Keratinocyte (primary cell): ENCODE measurements around the gene VPS50. TPM values are rescaled to one million over a fixed set of nuclear protein-coding genes. Genes with fewer than 3 reads are reported as not detected.
"Not testable (repeated sequence)": the region's sequence is repeated elsewhere in the genome, so short reads cannot be mapped to it uniquely, and the experiment has no call there.

Experiments used
- DNase-seq: peaks from one replicate; pipeline ENCODE4 v3.0.0-alpha.2; 2011; ENCODE audit warnings: low read depth, missing footprints, low spot score
- FAIRE-seq: peaks from 2 replicates; lab custom pipeline; 2011; peaks lifted over from hg19 to GRCh38; lab: Jason Lieb, UNC
- H2AFZ ChIP-seq: 2 replicates; pipeline ENCODE4 v1.6.0; 2012; ENCODE audit warnings: low read length, control low read depth, inconsistent platforms; ENCODE audit not compliant: control insufficient read depth
- H3K27ac ChIP-seq: 2 replicates; pipeline ENCODE4 v1.5.1; 2011; ENCODE audit warnings: low read length; ENCODE audit not compliant: control insufficient read depth, insufficient read depth
- H3K27me3 ChIP-seq: 3 replicates; pipeline ENCODE4 v1.6.0; 2011; ENCODE audit warnings: low read length; ENCODE audit not compliant: control insufficient read depth, insufficient read depth; ENCODE audit errors: extremely low read depth
- H3K36me3 ChIP-seq, 2 experiments: 2 replicates in 1 of 2; 3 replicates in 1 of 2; pipeline ENCODE4 v1.5.1; 2011; ENCODE audit warnings: low read length in 2 of 2, mild to moderate bottlenecking in 1 of 2; ENCODE audit not compliant: control insufficient read depth in 2 of 2, insufficient read depth in 2 of 2; ENCODE audit errors: extremely low read depth in 1 of 2
- H3K4me1 ChIP-seq: 3 replicates; pipeline ENCODE4 v1.5.1; 2011; ENCODE audit warnings: low read length; ENCODE audit not compliant: control insufficient read depth, insufficient read depth; ENCODE audit errors: extremely low read depth
- H3K4me2 ChIP-seq: 3 replicates; pipeline ENCODE4 v1.6.0; 2011; ENCODE audit warnings: low read depth, low read length; ENCODE audit not compliant: control insufficient read depth, insufficient read depth; ENCODE audit errors: extremely low read depth
- H3K4me3 ChIP-seq, 3 experiments: fragments of 200-600 bp in 1 of 3; sonication (generic) in 1 of 3; 2 replicates in 2 of 3; 3 replicates in 1 of 3; pipeline ENCODE4 v1.5.1; 2011 to 2016; ENCODE audit warnings: low read length in 3 of 3, mild to moderate bottlenecking in 3 of 3, control low read depth in 2 of 3, inconsistent platforms in 1 of 3, low read depth in 1 of 3, mixed read lengths in 1 of 3, mixed run types in 1 of 3, moderate library complexity in 1 of 3; ENCODE audit not compliant: control insufficient read depth in 2 of 3, insufficient read depth in 2 of 3; ENCODE audit errors: extremely low read depth in 1 of 3
- H3K79me2 ChIP-seq: 2 replicates; pipeline ENCODE4 v1.6.0; 2012; ENCODE audit warnings: low read length; ENCODE audit not compliant: control insufficient read depth, insufficient read depth
- H3K9ac ChIP-seq: 3 replicates; pipeline ENCODE4 v1.6.0; 2011; ENCODE audit warnings: low read length; ENCODE audit not compliant: control insufficient read depth, insufficient read depth; ENCODE audit errors: extremely low read depth
- H3K9me1 ChIP-seq: 3 replicates; pipeline ENCODE4 v1.6.0; 2011; ENCODE audit warnings: low read length; ENCODE audit not compliant: control insufficient read depth, insufficient read depth; ENCODE audit errors: extremely low read depth
- H3K9me3 ChIP-seq: 2 replicates; pipeline ENCODE4 v1.5.1; 2012; ENCODE audit warnings: low read depth, low read length; ENCODE audit not compliant: control insufficient read depth
- H4K20me1 ChIP-seq: 3 replicates; pipeline ENCODE4 v1.6.0; 2011; ENCODE audit warnings: low read length; ENCODE audit not compliant: control insufficient read depth, insufficient read depth; ENCODE audit errors: extremely low read depth
- EZH2 ChIP-seq: IDR thresholded peaks from one replicate; pipeline ENCODE4 v1.6.1; 2012; ENCODE audit warnings: inconsistent platforms, mild to moderate bottlenecking, low read length, moderate library complexity
- dilution Hi-C: fragments of 300-500 bp; cut with MboI; formaldehyde crosslinking; loops from one replicate; pipeline ENCODE4 v1.7.0; 2020; ENCODE audit warnings: low sequenced_read_pairs; ENCODE audit not compliant: extremely low pct_ligation_motif_present
- polyA plus RNA-seq, 5 experiments: library from polyadenylated mRNA; depleted of rRNA in 3 of 5; stranded (reverse) in 3 of 5; stranded (forward) in 1 of 5; unstranded in 1 of 5; fragments of >200 nt; gene quantifications; 1 replicate in 1 of 5; 2 replicates in 3 of 5; 3 replicates in 1 of 5; pipeline versions ENCODE4 v1.2.1 to v1.2.3, GENCODE V29; 2011 to 2012; ENCODE audit warnings: missing spikeins in 2 of 5, low read depth in 1 of 5, low replicate concordance in 1 of 5
- TF ChIP-seq, protein P1 (sequence below), 3 experiments: IDR thresholded peaks in 1 of 3; conservative IDR thresholded peaks in 1 of 3; optimal IDR thresholded peaks in 1 of 3; 2 replicates in 2 of 3; 3 replicates in 1 of 3; pipeline versions ENCODE3 to v1.5.1; 2011; ENCODE audit warnings: low read length in 3 of 3, mild to moderate bottlenecking in 3 of 3, moderate library complexity in 2 of 3, control low read depth in 1 of 3, inconsistent platforms in 1 of 3; ENCODE audit not compliant: insufficient read depth in 2 of 3; ENCODE audit errors: extremely low read depth in 1 of 3

VPS50 gene
- polyA plus RNA-seq, 1 donor (not counting 4 experiments of a cell fraction or from before 2014, with no cell fraction given): 17.0 TPM

DNA sequence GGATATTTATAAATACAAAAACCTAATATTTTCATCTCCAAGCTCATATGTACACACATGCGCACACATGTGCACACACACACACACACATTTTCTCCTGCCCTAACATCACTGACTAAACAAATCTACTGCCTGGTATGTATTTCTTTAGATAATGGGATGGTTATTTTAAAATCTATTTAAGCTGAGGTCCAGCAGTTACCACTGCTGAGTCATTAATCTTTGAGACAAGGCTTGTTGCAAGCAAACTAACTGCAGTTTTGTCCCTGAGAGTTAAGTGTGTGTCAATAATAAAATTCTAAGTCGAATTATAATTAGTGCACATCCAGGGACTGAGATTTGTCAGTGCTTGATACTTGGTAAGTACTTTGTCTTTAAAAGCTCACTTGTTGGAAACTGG, 135.1 kb downstream of the VPS50 start:
- TF ChIP-seq, protein P1, sequence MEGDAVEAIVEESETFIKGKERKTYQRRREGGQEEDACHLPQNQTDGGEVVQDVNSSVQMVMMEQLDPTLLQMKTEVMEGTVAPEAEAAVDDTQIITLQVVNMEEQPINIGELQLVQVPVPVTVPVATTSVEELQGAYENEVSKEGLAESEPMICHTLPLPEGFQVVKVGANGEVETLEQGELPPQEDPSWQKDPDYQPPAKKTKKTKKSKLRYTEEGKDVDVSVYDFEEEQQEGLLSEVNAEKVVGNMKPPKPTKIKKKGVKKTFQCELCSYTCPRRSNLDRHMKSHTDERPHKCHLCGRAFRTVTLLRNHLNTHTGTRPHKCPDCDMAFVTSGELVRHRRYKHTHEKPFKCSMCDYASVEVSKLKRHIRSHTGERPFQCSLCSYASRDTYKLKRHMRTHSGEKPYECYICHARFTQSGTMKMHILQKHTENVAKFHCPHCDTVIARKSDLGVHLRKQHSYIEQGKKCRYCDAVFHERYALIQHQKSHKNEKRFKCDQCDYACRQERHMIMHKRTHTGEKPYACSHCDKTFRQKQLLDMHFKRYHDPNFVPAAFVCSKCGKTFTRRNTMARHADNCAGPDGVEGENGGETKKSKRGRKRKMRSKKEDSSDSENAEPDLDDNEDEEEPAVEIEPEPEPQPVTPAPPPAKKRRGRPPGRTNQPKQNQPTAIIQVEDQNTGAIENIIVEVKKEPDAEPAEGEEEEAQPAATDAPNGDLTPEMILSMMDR (optimal IDR thresholded peaks at IDR 0.05 in 1 of 3, IDR thresholded peaks at IDR 0.05 in 1 of 3, conservative IDR thresholded peaks at IDR 0.05 in 1 of 3; ENCODE audit: extremely low read depth in 1 of 3, insufficient read depth in 2 of 3, low read length in 3 of 3): no peak
- TF ChIP-seq EZH2: no peak
- Histone ChIP-seq H3K79me2 (no peaks in the 10 kb centered on the region), H3K27ac (no peak overlapping the region), H3K9ac (no peak overlapping the region), H3K4me2 (no peak overlapping the region), H3K27me3 (no peaks in the 10 kb centered on the region), H3K36me3 (no peaks in the 10 kb centered on the region), H3K4me3 (no peak overlapping the region), H3K9me1 (no peaks in the 10 kb centered on the region), H4K20me1 (no peaks in the 10 kb centered on the region), H3K9me3 (no peaks in the 10 kb centered on the region), H3K4me1 (no peaks in the 10 kb centered on the region), H2AFZ (no peak overlapping the region)
- DNase-seq (no peak), FAIRE-seq (no peak)
- dilution Hi-C loops: no loop called here

DNA sequence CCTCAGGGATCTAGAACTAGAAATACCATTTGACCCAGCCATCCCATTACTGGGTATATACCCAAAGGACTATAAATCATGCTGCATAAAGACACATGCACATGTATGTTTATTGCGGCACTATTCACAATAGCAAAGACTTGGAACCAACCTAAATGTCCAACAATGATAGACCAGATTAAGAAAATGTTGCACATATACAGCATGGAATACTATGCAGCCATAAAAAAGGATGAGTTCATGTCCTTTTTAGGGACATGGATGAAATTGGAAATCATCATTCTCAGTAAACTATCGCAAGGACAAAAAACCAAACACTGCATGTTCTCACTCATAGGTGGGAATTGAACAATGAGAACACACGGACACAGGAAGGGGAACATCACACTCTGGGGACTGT, 138.8 kb downstream of the VPS50 start:
- not testable (repeated sequence) for H3K36me3 ChIP-seq, DNase-seq

DNA sequence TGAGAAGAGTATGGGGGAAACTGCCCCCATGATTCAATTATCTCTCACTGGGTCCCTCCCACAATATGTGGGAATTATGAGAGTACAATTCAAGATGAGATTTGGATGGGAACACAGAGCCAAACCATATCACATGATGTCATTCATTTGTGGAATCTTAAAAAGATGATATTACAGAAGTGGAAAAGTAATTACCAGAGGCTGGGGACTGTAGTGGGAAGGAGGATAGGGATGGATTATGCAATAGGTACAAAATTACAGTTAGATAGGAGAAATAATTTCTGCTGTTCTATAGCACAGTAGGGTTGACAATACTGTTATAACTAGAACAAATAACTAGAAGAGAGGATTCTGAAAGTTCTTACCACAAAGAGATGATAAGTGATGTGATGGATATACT, 141.4 kb downstream of the VPS50 start:
- DNase-seq (no peak), FAIRE-seq (no peak)
- Histone ChIP-seq H3K4me2 (no peak overlapping the region), H3K9me3 (no peaks in the 10 kb centered on the region), H3K27ac (no peak overlapping the region), H3K9ac (no peak overlapping the region), H3K36me3 (no peaks in the 10 kb centered on the region), H3K4me3 (no peak overlapping the region), H3K27me3 (peaks cover 6% of the 10 kb centered on the region), H3K4me1 (no peaks in the 10 kb centered on the region), H2AFZ (no peak overlapping the region), H3K79me2 (no peaks in the 10 kb centered on the region), H3K9me1 (no peaks in the 10 kb centered on the region), H4K20me1 (no peaks in the 10 kb centered on the region)
- no peak for TF ChIP-seq EZH2
- TF ChIP-seq, protein P1 (optimal IDR thresholded peaks at IDR 0.05 in 1 of 3, IDR thresholded peaks at IDR 0.05 in 1 of 3, conservative IDR thresholded peaks at IDR 0.05 in 1 of 3; ENCODE audit: extremely low read depth in 1 of 3, insufficient read depth in 2 of 3, low read length in 3 of 3): no peak
- dilution Hi-C loops: no loop called here

More for the DNA sequence above, 138.8 kb downstream of the VPS50 start:
- H3K79me2 ChIP-seq, H3K9me3 ChIP-seq, H3K27ac ChIP-seq, H3K4me1 ChIP-seq, H3K27me3 ChIP-seq, H3K9me1 ChIP-seq, H3K4me3 ChIP-seq, dilution Hi-C loops, H3K4me2 ChIP-seq, H4K20me1 ChIP-seq, H3K9ac ChIP-seq, FAIRE-seq, H2AFZ ChIP-seq: not testable (repeated sequence)
